Vagina (tissue), 2 donors: ENCODE results near the gene CADM2. TPM values are rescaled to one million over a fixed set of nuclear protein-coding genes. Genes with fewer than 3 reads are reported as not detected.

Experiments used
- DNase-seq, 2 donors: peaks; one replicate each; pipeline ENCODE4 v3.0.0-alpha.2; 2017; ENCODE audit errors: extremely low spot score in 2 of 2
- H3K27ac ChIP-seq: fragments of 200-600 bp; sonication (generic); one replicate; pipeline ENCODE4 v1.5.1; 2019
- H3K27me3 ChIP-seq: fragments of 200-600 bp; sonication (generic); one replicate; pipeline ENCODE4 v1.5.1; 2019
- H3K36me3 ChIP-seq, 2 donors: fragments of 200-600 bp; sonication (generic); one replicate each; pipeline ENCODE4 v1.5.1; 2017 to 2019
- H3K4me1 ChIP-seq: fragments of 200-600 bp; sonication (generic); one replicate; pipeline ENCODE4 v1.5.1; 2019
- H3K4me3 ChIP-seq, 2 donors: fragments of 200-600 bp; sonication (generic); 1 replicate in 1 of 2; 2 replicates in 1 of 2; pipeline ENCODE4 v1.5.1; 2016 to 2019
- H3K9me3 ChIP-seq: fragments of 200-600 bp; sonication (generic); one replicate; pipeline ENCODE4 v1.5.1; 2019
- CTCF ChIP-seq, 3 experiments: fragments of 450-650 bp in 2 of 3; fragments of 200-600 bp in 1 of 3; sonication (generic) in 1 of 3; IDR thresholded peaks; one replicate each; pipeline ENCODE4 v1.5.1; 2017 to 2019; ENCODE audit warnings: antibody characterized with exemption in 3 of 3, mild to moderate bottlenecking in 2 of 3, moderate library complexity in 2 of 3
- POLR2A ChIP-seq, 2 donors: fragments of 450-650 bp; IDR thresholded peaks; one replicate each; pipeline ENCODE4 v1.6.1; 2017; ENCODE audit warnings: antibody characterized with exemption in 2 of 2, mild to moderate bottlenecking in 2 of 2, moderate library complexity in 2 of 2
- POLR2AphosphoS5 ChIP-seq, 2 donors: sonication (generic); formaldehyde crosslinking; IDR thresholded peaks; one replicate each; pipeline ENCODE4 v1.9.0; 2017; ENCODE audit warnings: antibody characterized with exemption in 2 of 2, mild to moderate bottlenecking in 2 of 2, low read depth in 1 of 2; ENCODE audit not compliant: insufficient read depth in 1 of 2
- intact Hi-C: fragments of 100-400 bp; cut with DNase I; formaldehyde crosslinking; loops from one replicate; pipeline ENCODE4 v1.15.1; 2023
- total RNA-seq: library from RNA; depleted of rRNA; stranded (reverse); fragments of >200 nt; gene quantifications from one replicate; pipeline ENCODE4 v1.2.3, GENCODE V29; 2016

The CADM2 gene
- total RNA-seq, 1 donor from 2014 or later, result 3.7 TPM

DNA sequence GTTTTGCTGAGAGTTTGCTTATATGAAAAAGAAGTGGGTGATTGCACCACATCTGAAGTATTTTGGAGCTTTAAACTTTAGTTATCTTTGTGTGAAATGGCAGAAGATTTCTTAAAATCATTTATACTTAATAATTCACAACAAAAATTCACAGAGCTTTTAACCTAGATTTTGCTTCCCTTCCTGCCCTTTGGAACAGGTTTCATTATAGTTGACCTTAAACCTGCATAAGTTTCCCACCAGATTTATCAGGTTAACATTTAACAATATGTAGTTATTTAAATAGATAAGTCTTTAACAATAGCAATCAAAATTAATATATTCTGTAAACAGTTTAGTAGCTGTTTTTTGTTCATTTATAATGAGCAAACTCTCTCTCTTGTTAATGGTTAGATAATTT, 30.3 kb downstream of the CADM2 start:
- intact Hi-C loops, result no loop called here

GRCh38 chr3:84991422-84991900, 32.7 kb downstream of the CADM2 start:
- TF ChIP-seq CTCF (IDR thresholded peaks at IDR 0.05), result no peak
- TF ChIP-seq POLR2AphosphoS5 (IDR thresholded peaks at IDR 0.05; ENCODE audit: insufficient read depth in 1 of 2, low read depth in 1 of 2), result no peak
- intact Hi-C loops, result no loop called here
- Histone ChIP-seq H3K9me3 (no peaks in the 10 kb centered on the region), H3K4me3 (no peak overlapping the region), H3K4me1 (no peaks in the 10 kb centered on the region), H3K27me3 (no peaks in the 10 kb centered on the region), H3K36me3 (no peaks in the 10 kb centered on the region), H3K27ac (no peak overlapping the region)
- DNase-seq, result no peak

More for the DNA sequence above, 30.3 kb downstream of the CADM2 start:
- H3K4me1 ChIP-seq, result no peaks in the 10 kb centered on the region
- no peaks in the 10 kb centered on the region for H3K27me3 ChIP-seq
- no peak overlapping the region for H3K27ac ChIP-seq
- DNase-seq, result no peak
- TF ChIP-seq POLR2AphosphoS5 (IDR thresholded peaks at IDR 0.05; ENCODE audit: insufficient read depth in 1 of 2, low read depth in 1 of 2) (no peak), CTCF (IDR thresholded peaks at IDR 0.05) (no peak), POLR2A (IDR thresholded peaks at IDR 0.05) (no peak)
- no peaks in the 10 kb centered on the region for H3K9me3 ChIP-seq
- no peaks in the 10 kb centered on the region for H3K36me3 ChIP-seq
- no peak overlapping the region for H3K4me3 ChIP-seq

GRCh38 chr3:84993956-84994355, 35.2 kb downstream of the CADM2 start:
- H3K27me3 ChIP-seq, result no peaks in the 10 kb centered on the region
- no peak overlapping the region for H3K27ac ChIP-seq
- H3K36me3 ChIP-seq, result no peaks in the 10 kb centered on the region
- TF ChIP-seq POLR2A (IDR thresholded peaks at IDR 0.05), result no peak
- TF ChIP-seq CTCF (IDR thresholded peaks at IDR 0.05), result no peak
- no peak for TF ChIP-seq POLR2AphosphoS5 (IDR thresholded peaks at IDR 0.05; ENCODE audit: insufficient read depth in 1 of 2, low read depth in 1 of 2)
- intact Hi-C loops, result no loop called here
- no peak overlapping the region for H3K4me3 ChIP-seq
- H3K9me3 ChIP-seq, result no peaks in the 10 kb centered on the region
- no peaks in the 10 kb centered on the region for H3K4me1 ChIP-seq
- DNase-seq, result no peak

DNA sequence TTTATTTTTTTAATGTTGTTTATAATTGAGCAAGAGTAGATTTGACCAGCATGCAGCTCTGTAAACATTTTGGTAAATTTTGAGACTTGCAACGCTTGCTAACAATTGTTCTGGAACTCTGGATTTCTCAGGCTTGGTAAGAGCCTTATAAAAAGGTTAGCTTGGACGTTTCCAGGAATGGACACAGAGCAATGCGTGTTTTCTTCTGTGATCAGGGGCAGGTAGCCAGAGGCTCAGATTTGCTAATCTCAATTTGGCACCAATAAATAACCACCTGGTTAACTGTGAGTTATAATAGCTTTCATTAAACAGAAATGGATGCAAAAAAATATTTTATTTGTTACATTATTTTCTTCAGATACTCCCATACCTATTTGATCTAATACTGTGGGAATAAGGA, 39.8 kb downstream of the CADM2 start:
- H3K36me3 ChIP-seq, result no peaks in the 10 kb centered on the region
- intact Hi-C loops, result no loop called here
- TF ChIP-seq POLR2AphosphoS5 (IDR thresholded peaks at IDR 0.05; ENCODE audit: insufficient read depth in 1 of 2, low read depth in 1 of 2), result no peak
- no peak for TF ChIP-seq CTCF (IDR thresholded peaks at IDR 0.05)
- no peak for TF ChIP-seq POLR2A (IDR thresholded peaks at IDR 0.05)

GRCh38 chr3:85003479-85003878, 44.7 kb downstream of the CADM2 start:
- H3K4me3 ChIP-seq, result no peak overlapping the region
- no peaks in the 10 kb centered on the region for H3K36me3 ChIP-seq
- H3K4me1 ChIP-seq, result no peaks in the 10 kb centered on the region
- no peak for DNase-seq
- TF ChIP-seq CTCF (IDR thresholded peaks at IDR 0.05), result no peak
- no peak for TF ChIP-seq POLR2AphosphoS5 (IDR thresholded peaks at IDR 0.05; ENCODE audit: insufficient read depth in 1 of 2, low read depth in 1 of 2)
- TF ChIP-seq POLR2A (IDR thresholded peaks at IDR 0.05), result no peak
- H3K27ac ChIP-seq, result no peak overlapping the region
- intact Hi-C loops, result no loop called here
- no peaks in the 10 kb centered on the region for H3K9me3 ChIP-seq
- no peaks in the 10 kb centered on the region for H3K27me3 ChIP-seq

More for the DNA sequence above, 39.8 kb downstream of the CADM2 start:
- Histone ChIP-seq H3K27me3 (no peaks in the 10 kb centered on the region), H3K27ac (no peak overlapping the region), H3K4me3 (no peak overlapping the region), H3K4me1 (no peaks in the 10 kb centered on the region), H3K9me3 (no peaks in the 10 kb centered on the region)
- no peak for DNase-seq
